Immature natural killer cell (primary cell): ENCODE data around the gene MOB4. TPM values are rescaled to one million over a fixed set of nuclear protein-coding genes. Genes with fewer than 3 reads are reported as not detected.
"Not testable (repeated sequence)": the region's sequence is repeated elsewhere in the genome, so short reads cannot be mapped to it uniquely, and the experiment has no call there.

ENCODE experiments used
- DNase-seq, 3 donors: peaks; one replicate each; pipeline ENCODE4 v3.0.0; 2022; ENCODE audit warnings: mixed read lengths in 1 of 3
- H3K27ac Mint-ChIP-seq, 6 donors: one replicate each; pipeline ENCODE4 v1.8.0; 2020; ENCODE audit warnings: mixed read lengths in 6 of 6, mild to moderate bottlenecking in 5 of 6, inconsistent platforms in 4 of 6, moderate library complexity in 3 of 6
- H3K27me3 Mint-ChIP-seq, 3 donors: one replicate each; pipeline ENCODE4 v1.8.0; 2020 to 2021; ENCODE audit warnings: low read depth in 3 of 3, mild to moderate bottlenecking in 3 of 3, mixed read lengths in 3 of 3, moderate library complexity in 3 of 3, inconsistent platforms in 1 of 3
- H3K36me3 Mint-ChIP-seq, 3 donors: one replicate each; pipeline ENCODE4 v1.8.0; 2020; ENCODE audit warnings: mixed read lengths in 3 of 3, inconsistent platforms in 2 of 3, mild to moderate bottlenecking in 2 of 3
- H3K4me1 Mint-ChIP-seq, 2 donors: one replicate each; pipeline ENCODE4 v1.8.0; 2020; ENCODE audit warnings: inconsistent platforms in 2 of 2, mild to moderate bottlenecking in 2 of 2, mixed read lengths in 2 of 2, moderate library complexity in 1 of 2
- H3K4me3 Mint-ChIP-seq, 5 donors: one replicate each; pipeline ENCODE4 v1.8.0; 2020; ENCODE audit warnings: mild to moderate bottlenecking in 5 of 5, mixed read lengths in 5 of 5, inconsistent platforms in 3 of 5, moderate library complexity in 3 of 5
- H3K9me3 Mint-ChIP-seq, 6 donors: one replicate each; pipeline ENCODE4 v1.8.0; 2020; ENCODE audit warnings: mild to moderate bottlenecking in 6 of 6, mixed read lengths in 6 of 6, inconsistent platforms in 4 of 6, moderate library complexity in 3 of 6
- polyA plus RNA-seq, 3 donors: library from polyadenylated mRNA; unstranded; fragments of 300-500 nt; fragmentation: Illumina TruSeq; gene quantifications; one replicate each; pipeline ENCODE4 v1.2.3, GENCODE V29; 2021

Gene MOB4
- 10 to 100 TPM; 33.5 to 56.0 (median 33.9) TPM for polyA plus RNA-seq

- peaks cover 0 to 1% (median under 1%) of the 10 kb centered on the region in 6 donors for H3K9me3 Mint-ChIP-seq
- H3K27ac Mint-ChIP-seq = peak within 1 kb of the TSS; percentile 95 to 100 (median 97)
- peaks cover 7 to 19% (median 16%) of the 10 kb centered on the region in 3 donors for H3K27me3 Mint-ChIP-seq
- DNase-seq = peak; percentile 96 to 97 (median 97)
- H3K4me3 Mint-ChIP-seq = peak within 1 kb of the TSS; percentile 92 to 100 (median 98)
- H3K36me3 Mint-ChIP-seq = peaks cover 1 to 6% (median 5%) of the 10 kb centered on the region in 3 donors
- H3K4me1 Mint-ChIP-seq = peaks cover 49 to 52% of the 10 kb centered on the region in 2 donors
Measured at GRCh38 chr2:197515739-197516392, at the start of gene MOB4. MOB4 (plus strand) TSS chr2:197516066; CDS start chr2:197516087, 21 bp downstream.

GRCh38 chr2:197472166-197472565 lies 43.7 kb upstream of the MOB4 start:
- H3K4me1 Mint-ChIP-seq = peaks cover 0 to 1% of the 10 kb centered on the region in 2 donors
- H3K36me3 Mint-ChIP-seq = peaks cover 15 to 44% (median 15%) of the 10 kb centered on the region in 3 donors
- peak overlapping the region in 3 of 6 donors; percentile 42 to 62 (median 52) for H3K27ac Mint-ChIP-seq
- H3K27me3 Mint-ChIP-seq = peaks cover 0 to 3% (median 0%) of the 10 kb centered on the region in 3 donors
- no peaks in the 10 kb centered on the region for H3K9me3 Mint-ChIP-seq
- no peak overlapping the region for H3K4me3 Mint-ChIP-seq
- DNase-seq = no peak

GRCh38 chr2:197477797-197478196 lies 38.1 kb upstream of the MOB4 start:
- DNase-seq = no peak
- Mint-ChIP-seq H3K9me3 (no peaks in the 10 kb centered on the region), H3K4me3 (no peak overlapping the region), H3K27me3 (peaks cover 0 to 4% (median 0%) of the 10 kb centered on the region in 3 donors), H3K36me3 (peaks cover 17 to 47% (median 20%) of the 10 kb centered on the region in 3 donors), H3K27ac (peak overlapping the region in 2 of 6 donors; percentile 1 to 51), H3K4me1 (peaks cover 0 to 15% of the 10 kb centered on the region in 2 donors)

- Mint-ChIP-seq H3K36me3 (peaks cover 15 to 37% (median 28%) of the 10 kb centered on the region in 3 donors), H3K9me3 (peaks cover 0 to 11% (median 1%) of the 10 kb centered on the region in 6 donors), H3K4me1 (peaks cover 0 to 15% of the 10 kb centered on the region in 2 donors), H3K4me3 (no peak overlapping the region), H3K27me3 (peaks cover 0 to 4% (median 0%) of the 10 kb centered on the region in 3 donors), H3K27ac (peak overlapping the region in 1 of 6 donors; percentile 14)
- DNase-seq = no peak
Measured at GRCh38 chr2:197480165-197481036, 35.5 kb upstream of the MOB4 start.

GRCh38 chr2:197484248-197484647 lies 31.6 kb upstream of the MOB4 start:
- H3K4me3 Mint-ChIP-seq, H3K27ac Mint-ChIP-seq, H3K4me1 Mint-ChIP-seq, DNase-seq, H3K27me3 Mint-ChIP-seq: not testable (repeated sequence)
- H3K36me3 Mint-ChIP-seq = peaks cover 7 to 42% (median 20%) of the 10 kb centered on the region in 3 donors
- H3K9me3 Mint-ChIP-seq = peaks cover 0 to 11% (median 1%) of the 10 kb centered on the region in 6 donors

- Mint-ChIP-seq H3K27ac (peak overlapping the region in 3 of 6 donors; percentile 62 to 64 (median 64)), H3K36me3 (peaks cover 12 to 48% (median 12%) of the 10 kb centered on the region in 3 donors)
Measured at GRCh38 chr2:197486175-197486574, 29.7 kb upstream of the MOB4 start.

GRCh38 chr2:197487385-197487784 lies 28.5 kb upstream of the MOB4 start:
- Mint-ChIP-seq H3K4me1 (no peaks in the 10 kb centered on the region), H3K4me3 (no peak overlapping the region), H3K27me3 (no peaks in the 10 kb centered on the region), H3K36me3 (peaks cover 12 to 47% (median 12%) of the 10 kb centered on the region in 3 donors), H3K9me3 (peaks cover 0 to 11% (median 1%) of the 10 kb centered on the region in 6 donors), H3K27ac (peak overlapping the region in 3 of 6 donors; percentile 5 to 34 (median 24))
- DNase-seq = no peak

More at GRCh38 chr2:197486175-197486574, 29.7 kb upstream of the MOB4 start:
- H3K27me3 Mint-ChIP-seq = no peaks in the 10 kb centered on the region
- no peak overlapping the region for H3K4me3 Mint-ChIP-seq
- DNase-seq = no peak
- peaks cover 0 to 11% (median 1%) of the 10 kb centered on the region in 6 donors for H3K9me3 Mint-ChIP-seq
- no peaks in the 10 kb centered on the region for H3K4me1 Mint-ChIP-seq

GRCh38 chr2:197495433-197496134 lies 20.3 kb upstream of the MOB4 start:
- Mint-ChIP-seq H3K27me3 (peaks cover 5 to 17% (median 13%) of the 10 kb centered on the region in 3 donors), H3K36me3 (peaks cover 9 to 21% (median 15%) of the 10 kb centered on the region in 3 donors), H3K4me1 (peaks cover 24 to 45% of the 10 kb centered on the region in 2 donors), H3K4me3 (no peak overlapping the region), H3K9me3 (no peaks in the 10 kb centered on the region), H3K27ac (no peak overlapping the region)
- no peak for DNase-seq

- DNase-seq = no peak
- Mint-ChIP-seq H3K27me3 (peaks cover 5 to 17% (median 13%) of the 10 kb centered on the region in 3 donors), H3K9me3 (no peaks in the 10 kb centered on the region), H3K27ac (peak overlapping the region in 2 of 6 donors; percentile 33 to 62), H3K4me1 (peaks cover 35 to 56% of the 10 kb centered on the region in 2 donors), H3K36me3 (peaks cover 9 to 19% (median 15%) of the 10 kb centered on the region in 3 donors), H3K4me3 (no peak overlapping the region)
Measured at GRCh38 chr2:197496695-197497094, 19.2 kb upstream of the MOB4 start.

- Mint-ChIP-seq H3K9me3 (no peaks in the 10 kb centered on the region), H3K27me3 (peaks cover 5 to 17% (median 13%) of the 10 kb centered on the region in 3 donors), H3K27ac (peak overlapping the region in 4 of 6 donors; percentile 45 to 97 (median 78)), H3K4me3 (peak overlapping the region in 1 of 5 donors; percentile 97), H3K36me3 (peaks cover 9 to 19% (median 15%) of the 10 kb centered on the region in 3 donors), H3K4me1 (peaks cover 42 to 62% of the 10 kb centered on the region in 2 donors)
- DNase-seq = no peak
Measured at GRCh38 chr2:197497326-197497725, 18.5 kb upstream of the MOB4 start.

- Mint-ChIP-seq H3K4me3 (peak overlapping the region; percentile 84 to 97 (median 94)), H3K36me3 (peaks cover 9 to 13% (median 9%) of the 10 kb centered on the region in 3 donors), H3K27ac (peak overlapping the region; percentile 79 to 98 (median 97)), H3K4me1 (peaks cover 45 to 67% of the 10 kb centered on the region in 2 donors), H3K27me3 (peaks cover 5 to 17% (median 13%) of the 10 kb centered on the region in 3 donors), H3K9me3 (no peaks in the 10 kb centered on the region)
- DNase-seq = no peak
Measured at GRCh38 chr2:197498235-197498936, 17.5 kb upstream of the MOB4 start.

- Mint-ChIP-seq H3K36me3 (peaks cover 9 to 13% (median 9%) of the 10 kb centered on the region in 3 donors), H3K4me1 (peaks cover 45 to 67% of the 10 kb centered on the region in 2 donors), H3K4me3 (peak overlapping the region; percentile 84 to 97 (median 94)), H3K9me3 (no peaks in the 10 kb centered on the region), H3K27ac (peak overlapping the region; percentile 79 to 98 (median 97)), H3K27me3 (peaks cover 5 to 17% (median 13%) of the 10 kb centered on the region in 3 donors)
- peak; percentile 52 to 61 (median 54) for DNase-seq
Measured at GRCh38 chr2:197498937-197499593, 16.8 kb upstream of the MOB4 start.
